Upper lobe of left lung (tissue), 6 donors: ENCODE measurements around the gene BCL2A1. TPM values are rescaled to one million over a fixed set of nuclear protein-coding genes. Genes with fewer than 3 reads are reported as not detected.

ENCODE experiments used
- ATAC-seq, 2 donors: fragments of 200-7000 bp; cut with Tn5 transposase; one replicate each; pipeline ENCODE4 v1.9.1; 2022; ENCODE audit warnings: mild to moderate bottlenecking in 2 of 2, moderate library complexity in 2 of 2; ENCODE audit not compliant: low FRiP score in 2 of 2
- DNase-seq, 2 donors: peaks; one replicate each; pipeline ENCODE4 v3.0.0-alpha.2; 2019 to 2020
- H3K27ac ChIP-seq, 4 donors: fragments of 200-600 bp; sonication (generic); one replicate each; pipeline ENCODE4 v1.5.1; 2016 to 2019
- H3K27me3 ChIP-seq, 4 donors: fragments of 200-600 bp; sonication (generic); one replicate each; pipeline ENCODE4 v1.5.1; 2017 to 2019
- H3K36me3 ChIP-seq, 4 donors: fragments of 200-600 bp; sonication (generic); one replicate each; pipeline ENCODE4 v1.5.1; 2016 to 2019
- H3K4me1 ChIP-seq, 4 donors: fragments of 200-600 bp; sonication (generic); one replicate each; pipeline ENCODE4 v1.5.1; 2018 to 2019
- H3K4me3 ChIP-seq, 4 donors: fragments of 200-600 bp; sonication (generic); one replicate each; pipeline ENCODE4 v1.5.1; 2017 to 2019; ENCODE audit warnings: mild to moderate bottlenecking in 2 of 4, moderate library complexity in 1 of 4
- H3K9me3 ChIP-seq, 4 donors: fragments of 200-600 bp; sonication (generic); one replicate each; pipeline ENCODE4 v1.5.1; 2018 to 2019
- EP300 ChIP-seq, 4 donors: sonication (generic); formaldehyde crosslinking; IDR thresholded peaks; one replicate each; pipeline ENCODE4 v1.5.1; 2017; ENCODE audit warnings: antibody characterized with exemption in 4 of 4, control low read depth in 2 of 4
- POLR2A ChIP-seq, 4 donors: fragments of 450-650 bp; IDR thresholded peaks; one replicate each; pipeline ENCODE4 v1.5.1; 2016 to 2017; ENCODE audit warnings: antibody characterized with exemption in 4 of 4, mild to moderate bottlenecking in 2 of 4
- POLR2AphosphoS5 ChIP-seq, 2 donors: sonication (generic); formaldehyde crosslinking; IDR thresholded peaks; one replicate each; pipeline ENCODE4 v1.5.1; 2017; ENCODE audit warnings: antibody characterized with exemption in 2 of 2
- WGBS, 2 donors: methylation state at CpG; one replicate each; pipeline ENCODE4 v1.1.5; 2017 to 2018; 5-methylcytosine and 5-hydroxymethylcytosine counted together
- total RNA-seq, 6 donors: library from RNA; depleted of rRNA in 4 of 6; stranded (reverse); fragments of >200 nt in 4 of 6; gene quantifications; one replicate each; pipeline versions ENCODE4 v1.1.0 to v1.2.1, GENCODE V29; 2016 to 2021
- TF ChIP-seq, protein P1 (sequence below), 6 experiments: fragments of 450-650 bp in 4 of 6; fragments of 200-600 bp in 2 of 6; sonication (generic) in 2 of 6; IDR thresholded peaks; one replicate each; pipeline ENCODE4 v1.5.1; 2016 to 2019; ENCODE audit warnings: antibody characterized with exemption in 6 of 6
- donor health status: DM: no; HTN: no; CAD: no; lungs with moderate emphysema.
- donor health status: DM: no; HTN: yes; CAD: no; lungs with severe emphysema.

The BCL2A1 gene
- total RNA-seq, 6 donors from 2014 or later: 11.5 to 81.9 (median 43.7) TPM

DNA sequence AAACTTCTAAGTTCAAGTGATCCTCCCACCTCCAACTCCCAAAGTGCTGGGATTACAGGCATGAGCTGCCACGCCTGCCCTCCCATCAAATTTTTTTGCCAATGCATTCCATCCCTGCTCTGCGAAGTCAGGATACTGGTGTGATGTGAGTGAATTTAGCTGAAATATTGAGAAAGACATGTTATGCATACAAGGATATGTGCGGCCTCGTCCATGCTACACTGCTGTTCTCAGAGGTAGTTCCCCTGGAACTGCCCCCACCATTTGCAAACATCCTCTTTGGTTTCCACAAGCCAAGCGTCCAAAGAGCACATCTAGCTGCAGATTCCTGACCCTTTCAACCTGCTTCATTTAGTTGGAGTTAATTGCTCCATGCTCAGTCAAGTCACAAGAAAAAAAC is 36.5 kb upstream of the BCL2A1 start:
- no peaks in the 10 kb centered on the region for H3K36me3 ChIP-seq
- no peak overlapping the region for H3K4me3 ChIP-seq
- H3K27me3 ChIP-seq: no peaks in the 10 kb centered on the region
- no peak overlapping the region for H3K27ac ChIP-seq
- no peak for ATAC-seq
- no peak for DNase-seq
- no peak for TF ChIP-seq POLR2AphosphoS5 (IDR thresholded peaks at IDR 0.05)
- TF ChIP-seq, protein P1, sequence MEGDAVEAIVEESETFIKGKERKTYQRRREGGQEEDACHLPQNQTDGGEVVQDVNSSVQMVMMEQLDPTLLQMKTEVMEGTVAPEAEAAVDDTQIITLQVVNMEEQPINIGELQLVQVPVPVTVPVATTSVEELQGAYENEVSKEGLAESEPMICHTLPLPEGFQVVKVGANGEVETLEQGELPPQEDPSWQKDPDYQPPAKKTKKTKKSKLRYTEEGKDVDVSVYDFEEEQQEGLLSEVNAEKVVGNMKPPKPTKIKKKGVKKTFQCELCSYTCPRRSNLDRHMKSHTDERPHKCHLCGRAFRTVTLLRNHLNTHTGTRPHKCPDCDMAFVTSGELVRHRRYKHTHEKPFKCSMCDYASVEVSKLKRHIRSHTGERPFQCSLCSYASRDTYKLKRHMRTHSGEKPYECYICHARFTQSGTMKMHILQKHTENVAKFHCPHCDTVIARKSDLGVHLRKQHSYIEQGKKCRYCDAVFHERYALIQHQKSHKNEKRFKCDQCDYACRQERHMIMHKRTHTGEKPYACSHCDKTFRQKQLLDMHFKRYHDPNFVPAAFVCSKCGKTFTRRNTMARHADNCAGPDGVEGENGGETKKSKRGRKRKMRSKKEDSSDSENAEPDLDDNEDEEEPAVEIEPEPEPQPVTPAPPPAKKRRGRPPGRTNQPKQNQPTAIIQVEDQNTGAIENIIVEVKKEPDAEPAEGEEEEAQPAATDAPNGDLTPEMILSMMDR (IDR thresholded peaks at IDR 0.05): no peak
- TF ChIP-seq EP300 (IDR thresholded peaks at IDR 0.05): no peak
- no peak for TF ChIP-seq POLR2A (IDR thresholded peaks at IDR 0.05)
- no peaks in the 10 kb centered on the region for H3K9me3 ChIP-seq
- peaks cover 0 to 3% (median 0%) of the 10 kb centered on the region in 4 donors for H3K4me1 ChIP-seq
- 88 to 90% methylated on average over 5 of the region's 5 CpGs for WGBS, 2 donors

DNA sequence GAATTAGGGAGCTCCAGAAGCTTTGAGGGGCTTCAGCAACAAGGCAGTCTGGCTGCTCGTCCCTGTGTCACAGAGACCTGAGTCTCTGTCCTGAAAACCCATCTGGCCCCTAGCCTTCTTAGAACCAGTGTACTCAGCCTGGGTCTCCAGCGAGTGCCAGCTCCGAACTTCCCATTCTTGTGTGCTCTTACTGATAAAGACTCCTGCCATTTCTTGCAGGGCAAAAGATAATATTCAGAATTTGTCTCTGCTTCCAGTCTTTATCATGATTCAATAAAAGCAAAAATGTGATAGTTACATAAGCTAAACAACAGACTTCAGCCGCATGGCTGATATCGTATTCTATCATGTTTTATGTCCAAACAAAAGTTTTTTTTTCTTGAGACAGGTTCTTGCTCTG is 36.0 kb upstream of the BCL2A1 start:
- TF ChIP-seq EP300 (IDR thresholded peaks at IDR 0.05) (no peak), POLR2A (IDR thresholded peaks at IDR 0.05) (no peak), POLR2AphosphoS5 (IDR thresholded peaks at IDR 0.05) (no peak)
- TF ChIP-seq, protein P1 (IDR thresholded peaks at IDR 0.05): no peak
- Histone ChIP-seq H3K36me3 (no peaks in the 10 kb centered on the region), H3K27ac (no peak overlapping the region), H3K4me1 (peaks cover 0 to 3% (median 0%) of the 10 kb centered on the region in 4 donors), H3K4me3 (no peak overlapping the region), H3K9me3 (no peaks in the 10 kb centered on the region), H3K27me3 (no peaks in the 10 kb centered on the region)
- DNase-seq (no peak), ATAC-seq (no peak)
- 85 to 87% methylated on average over 4 to 5 of the region's 5 CpGs for WGBS, 2 donors

DNA sequence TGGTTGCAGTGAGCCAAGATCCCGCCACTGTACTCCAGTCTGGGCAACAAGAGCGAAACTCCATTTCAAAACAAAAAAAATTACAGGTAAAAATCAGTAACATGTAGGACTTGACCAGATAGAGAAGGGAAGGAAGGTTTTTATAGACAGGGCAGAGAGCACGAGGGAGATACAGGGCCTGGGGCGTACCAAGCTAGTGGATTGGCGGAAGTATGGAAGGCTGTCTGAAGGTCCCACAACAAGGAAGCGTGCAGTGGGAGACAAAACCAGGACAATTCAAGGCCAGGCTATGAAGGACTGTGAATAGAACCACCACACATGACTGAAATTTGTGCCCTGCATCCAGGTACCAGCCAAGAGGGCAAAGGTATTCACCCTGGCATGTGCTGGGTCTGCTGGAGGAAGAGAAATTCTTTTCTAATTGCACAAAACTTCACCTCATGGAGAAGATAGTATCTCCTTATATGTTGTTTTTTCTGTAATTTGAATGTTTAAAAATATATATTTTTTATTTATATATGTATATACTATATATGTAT is 33.0 kb upstream of the BCL2A1 start:
- H3K27me3 ChIP-seq: no peaks in the 10 kb centered on the region
- ATAC-seq (no peak), DNase-seq (no peak)
- H3K4me3 ChIP-seq: no peak overlapping the region
- no peak overlapping the region for H3K27ac ChIP-seq
- H3K9me3 ChIP-seq: no peaks in the 10 kb centered on the region
- WGBS, 2 donors: 95 to 98% methylated on average over 6 of the region's 6 CpGs
- no peaks in the 10 kb centered on the region for H3K4me1 ChIP-seq
- TF ChIP-seq, protein P1 (IDR thresholded peaks at IDR 0.05): no peak
- no peak for TF ChIP-seq POLR2AphosphoS5 (IDR thresholded peaks at IDR 0.05)
- no peak for TF ChIP-seq EP300 (IDR thresholded peaks at IDR 0.05)
- H3K36me3 ChIP-seq: no peaks in the 10 kb centered on the region

DNA sequence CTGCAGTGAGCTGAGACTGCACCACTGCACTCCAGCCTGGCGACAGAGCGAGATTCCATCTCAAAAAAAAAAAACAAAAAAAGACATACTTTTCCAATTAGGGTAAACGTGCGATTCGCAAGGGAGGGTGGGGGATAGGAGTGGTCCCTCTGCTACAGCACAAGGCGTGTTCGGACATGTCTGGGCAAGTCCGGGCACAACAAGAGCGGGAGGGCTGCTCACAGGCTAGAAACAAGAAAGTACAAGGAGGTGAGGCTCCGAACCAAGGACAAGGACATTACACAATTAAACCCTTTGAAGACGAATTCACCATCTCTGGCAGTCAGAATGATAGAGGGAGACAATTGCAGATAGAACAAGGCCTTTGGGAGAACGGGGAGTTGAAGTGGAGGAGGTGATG is 32.2 kb upstream of the BCL2A1 start:
- Histone ChIP-seq H3K4me1 (no peaks in the 10 kb centered on the region), H3K27ac (no peak overlapping the region), H3K9me3 (no peaks in the 10 kb centered on the region), H3K27me3 (no peaks in the 10 kb centered on the region), H3K36me3 (no peaks in the 10 kb centered on the region), H3K4me3 (no peak overlapping the region)
- DNase-seq (no peak), ATAC-seq (no peak)
- TF ChIP-seq, protein P1 (IDR thresholded peaks at IDR 0.05): no peak
- TF ChIP-seq POLR2A (IDR thresholded peaks at IDR 0.05): no peak
- 90 to 91% methylated on average over 12 of the region's 12 CpGs for whole genome bisulfite sequencing, 2 donors

DNA sequence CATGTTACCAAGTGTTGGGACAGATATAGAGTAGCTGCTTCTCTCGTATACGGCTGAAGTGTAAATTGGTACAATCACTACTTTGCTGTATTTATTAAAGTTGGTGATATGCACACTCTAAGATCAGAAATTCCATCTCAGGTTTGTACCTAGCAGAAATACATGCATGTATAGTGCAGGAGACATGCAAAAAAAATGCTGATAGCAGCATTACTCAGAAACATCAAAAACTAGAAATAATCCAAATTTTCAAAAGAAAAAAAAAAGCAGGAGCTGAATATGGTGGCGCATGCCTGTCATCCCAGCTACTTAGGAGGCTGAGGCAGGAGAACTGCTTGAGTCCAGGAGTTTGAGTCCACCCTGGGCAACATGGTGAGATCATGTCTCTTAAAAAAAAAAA is 31.3 kb upstream of the BCL2A1 start:
- H3K4me3 ChIP-seq: no peak overlapping the region
- TF ChIP-seq POLR2A (IDR thresholded peaks at IDR 0.05): no peak
- TF ChIP-seq, protein P1 (IDR thresholded peaks at IDR 0.05): no peak
- no peak for TF ChIP-seq POLR2AphosphoS5 (IDR thresholded peaks at IDR 0.05)
- H3K9me3 ChIP-seq: no peaks in the 10 kb centered on the region
- no peaks in the 10 kb centered on the region for H3K36me3 ChIP-seq
- no peak overlapping the region for H3K27ac ChIP-seq
- H3K4me1 ChIP-seq: no peaks in the 10 kb centered on the region
- no peak for ATAC-seq
- DNase-seq: no peak
- WGBS, 2 donors: 86 to 92% methylated on average over 3 of the region's 3 CpGs
- H3K27me3 ChIP-seq: no peaks in the 10 kb centered on the region
